Neural progenitor cell (in vitro differentiated cells): ENCODE results near the gene POP4. TPM values are rescaled to one million over a fixed set of nuclear protein-coding genes. Genes with fewer than 3 reads are reported as not detected.

Experiments
- DNase-seq: peaks from one replicate; pipeline ENCODE4 v3.0.0-alpha.2; 2016; ENCODE audit warnings: low spot score
- H2AFZ ChIP-seq: fragments of 200-600 bp; sonication (generic); replicated peaks from 2 replicates; pipeline ENCODE4 v1.6.1; 2016; ENCODE audit warnings: antibody characterized with exemption
- H3F3A ChIP-seq: fragments of 200-600 bp; sonication (generic); 2 replicates; pipeline ENCODE4 v1.6.1; 2016; ENCODE audit warnings: antibody characterized with exemption, low read depth
- H3K27ac ChIP-seq: fragments of 200-600 bp; sonication (generic); 2 replicates; pipeline ENCODE4 v1.5.1; 2016; ENCODE audit warnings: mild to moderate bottlenecking
- H3K27me3 ChIP-seq: fragments of 200-600 bp; sonication (generic); 2 replicates; pipeline ENCODE4 v1.6.1; 2016; ENCODE audit warnings: mild to moderate bottlenecking, moderate library complexity
- H3K36me3 ChIP-seq: fragments of 200-600 bp; sonication (generic); 2 replicates; pipeline ENCODE4 v1.5.1; 2016
- H3K4me1 ChIP-seq: fragments of 200-600 bp; sonication (generic); 2 replicates; pipeline ENCODE4 v1.6.1; 2016; ENCODE audit warnings: mixed run types
- H3K4me2 ChIP-seq: fragments of 200-600 bp; sonication (generic); 2 replicates; pipeline ENCODE4 v1.6.1; 2016
- H3K4me3 ChIP-seq: fragments of 200-600 bp; sonication (generic); 2 replicates; pipeline ENCODE4 v1.5.1; 2016
- H3K79me2 ChIP-seq: fragments of 200-600 bp; sonication (generic); 2 replicates; pipeline ENCODE4 v1.6.1; 2016; ENCODE audit warnings: low read depth
- H3K9ac ChIP-seq: fragments of 200-600 bp; sonication (generic); 2 replicates; pipeline ENCODE4 v1.6.1; 2016
- H3K9me3 ChIP-seq: fragments of 200-600 bp; sonication (generic); 2 replicates; pipeline ENCODE4 v1.5.1; 2016; ENCODE audit warnings: low read depth
- H4K20me1 ChIP-seq: fragments of 200-600 bp; sonication (generic); 2 replicates; pipeline ENCODE4 v1.6.1; 2016; ENCODE audit warnings: low read depth
- H3K27ac Mint-ChIP-seq: 3 replicates; pipeline ENCODE4 v1.8.0; 2021; ENCODE audit warnings: mixed read lengths
- H3K27me3 Mint-ChIP-seq: 2 replicates; pipeline ENCODE4 v1.8.0; 2022; ENCODE audit warnings: low read depth, mild to moderate bottlenecking, inconsistent platforms, moderate library complexity, mixed read lengths; ENCODE audit not compliant: insufficient read depth
- H3K36me3 Mint-ChIP-seq: 3 replicates; pipeline ENCODE4 v1.8.0; 2021; ENCODE audit warnings: mixed read lengths
- H3K4me1 Mint-ChIP-seq: 3 replicates; pipeline ENCODE4 v1.8.0; 2021; ENCODE audit warnings: mixed read lengths
- H3K4me3 Mint-ChIP-seq: 3 replicates; pipeline ENCODE4 v1.8.0; 2021; ENCODE audit warnings: mild to moderate bottlenecking, moderate library complexity, mixed read lengths
- H3K9me3 Mint-ChIP-seq: 3 replicates; pipeline ENCODE4 v1.8.0; 2020; ENCODE audit warnings: mixed read lengths
- CTCF ChIP-seq: fragments of 200-600 bp; sonication (generic); IDR thresholded peaks from 2 replicates; pipeline ENCODE4 v1.5.1; 2017; ENCODE audit warnings: antibody characterized with exemption, mild to moderate bottlenecking
- EZH2 ChIP-seq: fragments of 200-600 bp; sonication (generic); IDR thresholded peaks from 2 replicates; pipeline ENCODE4 v1.6.1; 2017; ENCODE audit warnings: antibody characterized with exemption, mild to moderate bottlenecking, moderate library complexity
- EZH2phosphoT487 ChIP-seq: fragments of 200-600 bp; sonication (generic); IDR thresholded peaks from 2 replicates; pipeline ENCODE4 v1.6.1; 2017; ENCODE audit warnings: antibody characterized with exemption
- total RNA-seq: library from RNA; depleted of rRNA; stranded (reverse); fragments of >200 nt; gene quantifications from 2 replicates; pipeline ENCODE4 v1.2.3, GENCODE V29; 2015; ENCODE audit warnings: low replicate concordance

POP4 gene
- total RNA-seq, 1 donor from 2014 or later: 77.8 TPM

DNA sequence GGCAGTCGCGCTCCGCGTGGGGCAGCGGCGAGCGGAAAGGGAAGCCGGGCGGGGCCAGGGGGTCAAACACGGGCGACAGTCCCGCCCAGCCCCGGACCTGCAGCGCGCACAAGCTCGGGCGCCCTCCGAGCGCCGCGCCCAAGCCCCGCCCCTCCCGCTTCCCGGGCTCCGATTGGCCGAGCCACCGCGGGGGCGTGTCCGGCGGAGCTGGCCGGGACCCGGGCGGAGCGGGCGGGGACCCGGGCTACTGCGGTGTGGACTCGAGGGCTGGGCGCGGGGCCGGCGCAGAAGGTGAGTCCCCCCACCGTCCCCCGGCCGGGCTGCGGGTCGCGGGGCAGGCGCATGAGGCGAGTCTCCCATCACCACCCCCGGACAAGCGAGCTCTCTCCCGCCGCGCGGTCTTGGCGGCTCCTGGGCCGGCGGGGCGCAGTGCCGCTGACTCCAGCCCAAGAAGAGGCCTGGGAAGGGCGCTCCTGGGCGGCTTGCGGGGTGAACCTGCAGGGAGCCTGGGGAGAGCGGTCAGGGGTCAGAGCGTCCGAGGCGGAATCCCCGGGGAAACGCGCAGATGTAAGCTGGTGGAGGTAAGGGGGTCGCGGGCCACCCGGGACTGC is 59.2 kb downstream of the POP4 start, which contains the start of gene PLEKHF1:
PLEKHF1 (plus strand) TSS at position 247 of the 611 bp plus-strand sequence. CDS start 8,379 bp downstream, outside the sequence.
- H3K9ac ChIP-seq: no peak within 1 kb of the TSS
- H3K4me1 Mint-ChIP-seq: peaks cover 41% of the 10 kb centered on the region
- H3F3A ChIP-seq: peaks cover 22% of the 10 kb centered on the region

DNA sequence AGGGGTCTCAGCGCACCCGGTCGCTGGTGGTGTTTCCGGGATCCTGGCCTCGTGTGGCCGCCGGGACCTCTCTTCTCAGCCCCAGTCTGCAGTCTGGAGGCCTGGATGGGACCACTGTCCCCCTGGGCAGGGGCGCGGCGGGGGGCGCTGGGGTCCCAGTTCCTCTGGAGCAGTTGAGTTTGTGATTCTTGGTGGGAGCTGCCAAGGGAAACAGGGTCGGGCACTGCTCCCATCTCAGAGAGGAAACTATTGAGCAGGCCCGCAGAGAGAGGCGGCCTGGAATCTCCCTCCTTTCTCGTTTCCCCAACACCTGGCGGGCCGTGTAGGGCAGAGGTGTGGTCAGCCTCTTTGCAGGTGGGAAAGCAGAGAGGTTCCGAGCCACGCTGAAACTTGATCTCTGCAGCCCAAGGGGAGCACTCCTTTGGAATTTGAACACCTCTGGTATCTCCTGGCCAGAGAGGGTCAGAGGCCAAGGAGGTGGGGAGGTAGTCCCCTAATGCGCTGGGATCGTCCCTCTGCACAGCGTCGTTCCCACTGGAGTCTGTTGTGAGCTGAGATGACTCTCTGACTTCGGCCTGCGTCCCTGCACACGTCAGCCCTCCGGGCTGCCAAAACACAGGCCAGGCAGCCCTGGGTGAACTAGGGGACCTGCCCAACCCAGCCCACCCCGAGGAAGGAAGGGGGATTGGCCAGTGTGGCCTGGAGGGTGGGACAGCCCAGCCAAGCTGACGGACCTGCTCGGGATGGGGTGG is 59.9 kb downstream of the POP4 start:
- Histone ChIP-seq H3K9me3 (no peaks in the 10 kb centered on the region), H3K36me3 (no peaks in the 10 kb centered on the region), H3K4me3 (peak overlapping the region; percentile 67), H3K27me3 (peaks cover 64% of the 10 kb centered on the region), H3K79me2 (no peaks in the 10 kb centered on the region), H3K9ac (no peak overlapping the region), H3K27ac (no peak overlapping the region), H4K20me1 (peaks cover 11% of the 10 kb centered on the region), H3K4me2 (peak overlapping the region; percentile 89), H2AFZ (peak overlapping the region; percentile 80), H3K4me1 (peaks cover 13% of the 10 kb centered on the region), H3F3A (peaks cover 22% of the 10 kb centered on the region)
- Mint-ChIP-seq H3K27ac (no peak overlapping the region), H3K36me3 (peaks cover 3% of the 10 kb centered on the region), H3K9me3 (no peaks in the 10 kb centered on the region), H3K4me3 (peak overlapping the region; percentile 79), H3K27me3 (peaks cover 22% of the 10 kb centered on the region), H3K4me1 (peaks cover 41% of the 10 kb centered on the region)
- DNase-seq: peak; percentile 62
- no peak for TF ChIP-seq EZH2phosphoT487
- peak; percentile 18 for TF ChIP-seq EZH2
- TF ChIP-seq CTCF: no peak

More for the DNA sequence above, 59.2 kb downstream of the POP4 start, which contains the start of gene PLEKHF1:
- Histone ChIP-seq H3K4me2 (peak within 1 kb of the TSS; percentile 89), H3K27ac (no peak within 1 kb of the TSS), H3K4me1 (peaks cover 13% of the 10 kb centered on the region), H3K9me3 (no peaks in the 10 kb centered on the region), H3K27me3 (peaks cover 64% of the 10 kb centered on the region), H3K4me3 (peak within 1 kb of the TSS; percentile 67), H3K36me3 (no peaks in the 10 kb centered on the region), H4K20me1 (peaks cover 11% of the 10 kb centered on the region), H2AFZ (peak within 1 kb of the TSS; percentile 80), H3K79me2 (no peaks in the 10 kb centered on the region)
- Mint-ChIP-seq H3K4me3 (peak within 1 kb of the TSS; percentile 81), H3K9me3 (no peaks in the 10 kb centered on the region), H3K36me3 (peaks cover 2% of the 10 kb centered on the region), H3K27ac (no peak within 1 kb of the TSS), H3K27me3 (peaks cover 21% of the 10 kb centered on the region)
- TF ChIP-seq EZH2phosphoT487 (no peak), EZH2 (peak; percentile 64)
- DNase-seq: peak; percentile 93

Other genes starting within 250 kb of the POP4 start
- gene VSTM2B, start 80.3 kb upstream of the POP4 start, total RNA-seq: 0.59 TPM in 1 of 2 replicates, not detected in the other
- gene PLEKHF1, start 59.2 kb downstream of the POP4 start, total RNA-seq: 1.2 and 1.4 TPM in 2 replicates
- gene C19orf12, start 109.0 kb downstream of the POP4 start, total RNA-seq: 27.5 and 28.2 TPM in 2 replicates
- gene CCNE1, start 205.7 kb downstream of the POP4 start, total RNA-seq: 31.4 and 34.5 TPM in 2 replicates